ENCODE data around the gene GSX2.

GSX2 gene

DNA sequence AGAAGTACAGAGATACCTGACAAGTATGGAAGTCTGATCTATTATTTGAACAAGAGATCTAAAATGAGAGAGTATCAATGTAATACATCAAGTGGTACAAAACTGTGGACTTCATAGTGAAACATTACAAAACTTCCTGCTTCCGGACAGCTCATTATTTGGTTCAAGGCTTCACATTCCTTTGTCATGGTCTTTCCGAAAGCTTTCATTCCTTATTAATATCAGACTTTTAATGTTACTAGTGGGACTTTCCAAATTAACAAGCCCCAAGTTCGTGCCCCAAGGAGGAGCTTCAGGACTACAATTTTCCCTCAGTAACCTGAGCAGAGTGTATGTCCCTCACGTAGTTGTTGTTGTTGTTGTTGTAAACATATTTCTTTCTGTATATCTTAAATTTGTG lies 36.7 kb upstream of the GSX2 start:
- H3K4me2 ChIP-seq (ENCODE audit: low read length) = peak overlapping the region; percentile 88
- peak overlapping the region; percentile 81 for H3K4me3 ChIP-seq (ENCODE audit: low read length)

DNA sequence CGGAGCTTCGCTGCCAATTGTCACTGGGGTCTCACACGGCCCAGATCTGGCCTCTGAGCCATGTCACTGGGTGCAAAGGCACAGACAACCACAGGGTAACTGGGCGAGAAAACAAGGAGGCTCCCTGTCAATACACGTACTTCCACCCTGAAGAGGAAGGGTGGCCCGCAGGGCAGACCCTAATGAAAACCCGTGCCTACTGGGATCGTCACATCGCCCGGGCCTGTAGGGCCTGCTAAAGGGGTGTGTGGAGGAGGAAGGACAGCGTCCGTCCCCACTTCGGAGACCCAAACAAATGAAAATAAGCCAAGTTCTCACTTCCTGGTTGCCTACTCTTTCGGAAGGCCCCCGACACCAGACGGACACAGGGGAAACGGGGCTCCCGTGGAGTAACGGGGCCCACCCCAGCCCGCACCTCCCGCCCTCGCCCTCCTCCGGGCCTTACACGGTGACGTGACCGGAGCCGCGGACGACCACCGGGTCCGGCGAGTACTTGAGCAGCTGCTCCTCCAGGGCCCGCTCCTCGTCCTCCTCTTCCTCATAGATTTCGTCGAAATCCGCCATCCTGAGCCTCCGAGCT lies 36.1 kb upstream of the GSX2 start:
- Histone ChIP-seq H3K9ac (ENCODE audit: low read depth, low read length) (peak overlapping the region; percentile 99), H3K4me2 (ENCODE audit: low read length) (peak overlapping the region; percentile 88), H3K4me1 (ENCODE audit: control insufficient read depth, insufficient read depth, low read length) (peaks cover 53% of the 10 kb centered on the region), H3K9me3 (replicated peaks; ENCODE audit: low read length) (no peaks in the 10 kb centered on the region), H3K4me3 (ENCODE audit: low read length) (peak overlapping the region; percentile 81), H3K27me3 (ENCODE audit: control insufficient read depth, insufficient read depth, low read length) (no peaks in the 10 kb centered on the region), H3K36me3 (ENCODE audit: insufficient read depth, low read length) (no peaks in the 10 kb centered on the region)

More for the DNA sequence above, 36.7 kb upstream of the GSX2 start:
- H3K9me3 ChIP-seq (replicated peaks; ENCODE audit: low read length) = no peaks in the 10 kb centered on the region
- H3K4me1 ChIP-seq (ENCODE audit: control insufficient read depth, insufficient read depth, low read length) = peaks cover 53% of the 10 kb centered on the region
- no peaks in the 10 kb centered on the region for H3K27me3 ChIP-seq (ENCODE audit: control insufficient read depth, insufficient read depth, low read length)
- H3K36me3 ChIP-seq (ENCODE audit: insufficient read depth, low read length) = no peaks in the 10 kb centered on the region
- peak overlapping the region; percentile 99 for H3K9ac ChIP-seq (ENCODE audit: low read depth, low read length)

DNA sequence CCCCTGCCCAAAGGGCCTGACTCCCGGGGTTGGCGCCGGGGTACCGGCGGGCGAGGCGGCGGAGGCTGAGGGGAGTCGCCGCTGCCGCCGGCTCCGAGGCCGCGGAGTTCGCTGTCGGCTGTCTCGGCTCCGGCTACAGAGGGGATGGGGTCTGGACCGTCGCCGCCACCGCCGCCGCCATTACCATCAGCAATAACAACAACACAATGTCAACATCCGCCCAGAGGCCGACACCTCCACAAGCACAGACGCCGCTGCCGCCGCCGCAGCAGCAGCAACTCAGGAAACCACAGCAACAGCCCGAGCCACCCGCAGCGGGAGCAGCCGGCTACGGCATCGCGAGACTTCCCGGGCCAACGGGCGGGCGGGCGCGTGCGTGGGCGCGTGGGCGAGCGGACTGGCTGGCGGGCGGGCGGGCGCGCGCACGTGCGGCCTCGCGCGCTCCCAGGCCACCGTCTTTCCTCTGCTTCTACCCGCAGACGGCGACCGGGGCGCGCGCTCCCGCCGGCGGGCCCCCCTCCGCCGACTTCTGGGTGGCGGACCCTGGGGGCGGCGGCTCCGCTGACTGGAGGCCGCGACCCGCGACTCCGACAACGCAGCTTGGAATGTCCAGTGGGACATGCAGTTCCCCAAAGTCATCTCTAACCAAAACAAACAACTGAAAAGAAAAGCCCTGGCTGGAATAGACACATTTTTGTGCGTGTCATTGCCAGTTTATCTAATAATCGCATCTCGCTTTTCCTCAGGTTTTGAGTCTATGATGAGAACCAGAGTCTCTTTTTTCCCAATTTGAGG lies 35.4 kb upstream of the GSX2 start, which contains the start of gene CHIC2:
Gene CHIC2, minus strand, starts transcription at position 289 of the 795 bp plus-strand sequence. CDS start 305 bp downstream, outside the sequence.
- Histone ChIP-seq H3K4me1 (ENCODE audit: control insufficient read depth, insufficient read depth, low read length) (peaks cover 53% of the 10 kb centered on the region), H3K4me2 (ENCODE audit: low read length) (peak within 1 kb of the TSS; percentile 88)

DNA sequence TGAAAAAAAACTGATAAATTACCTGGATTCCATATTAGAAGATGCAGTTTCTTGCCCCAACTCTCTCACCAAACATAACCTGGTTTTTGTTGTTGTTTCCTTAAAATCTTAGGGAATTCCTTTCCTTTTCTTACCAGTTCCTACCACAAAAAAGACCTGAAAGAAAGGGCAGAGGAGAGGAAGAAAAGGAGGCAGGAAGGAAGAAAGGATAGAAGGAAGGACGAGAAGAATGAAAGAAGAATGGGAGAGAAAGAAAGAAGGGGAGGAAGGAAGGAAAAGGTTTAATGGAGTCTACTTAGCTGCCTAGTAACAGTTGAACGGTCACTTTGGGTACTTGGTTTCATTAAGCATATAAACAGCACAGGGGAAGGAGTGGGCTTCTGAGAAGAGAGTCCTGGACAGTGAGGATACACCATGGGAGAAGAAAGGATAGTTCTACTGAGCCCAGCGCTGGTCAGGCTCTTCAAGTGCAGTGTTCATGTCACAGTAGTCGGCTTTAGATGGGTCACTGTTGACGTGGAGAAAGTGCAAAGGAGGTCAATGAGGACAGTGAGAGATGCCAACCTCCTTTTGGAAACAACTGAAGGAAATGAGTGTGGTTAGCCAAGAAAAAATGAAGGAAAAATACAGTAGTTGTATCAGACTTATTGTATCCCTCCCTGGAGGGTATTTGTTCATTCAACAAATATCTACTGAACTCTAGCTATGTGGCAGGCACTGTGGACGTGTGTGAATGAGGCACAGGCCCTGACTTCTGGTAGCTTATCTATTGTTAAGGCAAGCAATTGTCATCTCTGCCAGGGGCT lies 34.5 kb upstream of the GSX2 start:
- H3K4me3 ChIP-seq (ENCODE audit: low read length) = peak overlapping the region; percentile 81
- no peaks in the 10 kb centered on the region for H3K27me3 ChIP-seq (ENCODE audit: control insufficient read depth, insufficient read depth, low read length)
- H3K36me3 ChIP-seq (ENCODE audit: insufficient read depth, low read length) = no peaks in the 10 kb centered on the region
- peak overlapping the region; percentile 99 for H3K9ac ChIP-seq (ENCODE audit: low read depth, low read length)
- peaks cover 45% of the 10 kb centered on the region for H3K4me1 ChIP-seq (ENCODE audit: control insufficient read depth, insufficient read depth, low read length)
- H3K9me3 ChIP-seq (replicated peaks; ENCODE audit: low read length) = no peaks in the 10 kb centered on the region
- peak overlapping the region; percentile 88 for H3K4me2 ChIP-seq (ENCODE audit: low read length)

More for the DNA sequence above, 35.4 kb upstream of the GSX2 start, which contains the start of gene CHIC2:
- Histone ChIP-seq H3K36me3 (ENCODE audit: insufficient read depth, low read length) (no peaks in the 10 kb centered on the region), H3K9me3 (replicated peaks; ENCODE audit: low read length) (no peaks in the 10 kb centered on the region), H3K27me3 (ENCODE audit: control insufficient read depth, insufficient read depth, low read length) (no peaks in the 10 kb centered on the region), H3K4me3 (ENCODE audit: low read length) (peak within 1 kb of the TSS; percentile 81), H3K9ac (ENCODE audit: low read depth, low read length) (peak within 1 kb of the TSS; percentile 99)

DNA sequence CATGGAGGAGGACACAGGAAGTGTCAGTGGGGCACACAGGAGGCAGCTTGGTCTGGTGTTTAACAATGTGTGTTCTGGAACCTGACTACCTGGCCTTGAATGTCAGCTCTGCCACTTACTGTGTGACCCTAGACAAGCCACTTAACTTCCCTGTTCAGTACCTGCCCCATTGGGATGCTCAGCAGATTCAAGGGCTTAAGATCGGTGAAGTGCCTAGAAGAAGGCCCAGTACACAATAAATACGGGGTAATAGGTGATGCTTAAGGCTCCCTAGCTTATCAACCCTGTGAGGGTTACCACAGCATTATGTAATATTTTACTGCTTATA lies 33.9 kb upstream of the GSX2 start:
- Histone ChIP-seq H3K4me2 (ENCODE audit: low read length) (peak overlapping the region; percentile 88), H3K36me3 (ENCODE audit: insufficient read depth, low read length) (no peaks in the 10 kb centered on the region), H3K9ac (ENCODE audit: low read depth, low read length) (peak overlapping the region; percentile 99), H3K9me3 (replicated peaks; ENCODE audit: low read length) (no peaks in the 10 kb centered on the region), H3K4me3 (ENCODE audit: low read length) (no peak overlapping the region), H3K4me1 (ENCODE audit: control insufficient read depth, insufficient read depth, low read length) (peaks cover 39% of the 10 kb centered on the region), H3K27me3 (ENCODE audit: control insufficient read depth, insufficient read depth, low read length) (no peaks in the 10 kb centered on the region)

DNA sequence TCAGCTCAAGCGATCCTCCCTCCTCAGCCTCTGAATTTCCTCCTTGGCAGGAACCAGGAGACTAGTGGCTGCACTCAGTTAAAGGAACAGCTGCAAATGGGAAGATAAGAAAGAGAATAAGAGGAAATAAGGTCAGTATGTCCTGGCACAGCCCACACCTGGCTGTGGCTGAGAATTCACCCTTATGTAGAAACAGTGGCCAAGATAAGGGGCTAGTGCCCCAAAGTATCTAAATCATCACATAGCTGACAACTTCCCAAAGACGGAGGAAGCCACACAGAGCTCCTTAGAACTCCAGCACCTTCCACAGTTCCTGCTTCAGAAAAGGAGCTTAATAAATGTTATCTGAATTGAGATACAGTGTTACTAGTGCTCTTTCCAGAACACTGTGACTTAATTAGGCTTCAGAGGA lies 33.2 kb upstream of the GSX2 start:
- no peaks in the 10 kb centered on the region for H3K36me3 ChIP-seq (ENCODE audit: insufficient read depth, low read length)
- peak overlapping the region; percentile 35 for H3K4me2 ChIP-seq (ENCODE audit: low read length)
- H3K4me1 ChIP-seq (ENCODE audit: control insufficient read depth, insufficient read depth, low read length) = peaks cover 32% of the 10 kb centered on the region
- no peaks in the 10 kb centered on the region for H3K9me3 ChIP-seq (replicated peaks; ENCODE audit: low read length)
- H3K4me3 ChIP-seq (ENCODE audit: low read length) = no peak overlapping the region
- peak overlapping the region; percentile 54 for H3K9ac ChIP-seq (ENCODE audit: low read depth, low read length)
- H3K27me3 ChIP-seq (ENCODE audit: control insufficient read depth, insufficient read depth, low read length) = no peaks in the 10 kb centered on the region

DNA sequence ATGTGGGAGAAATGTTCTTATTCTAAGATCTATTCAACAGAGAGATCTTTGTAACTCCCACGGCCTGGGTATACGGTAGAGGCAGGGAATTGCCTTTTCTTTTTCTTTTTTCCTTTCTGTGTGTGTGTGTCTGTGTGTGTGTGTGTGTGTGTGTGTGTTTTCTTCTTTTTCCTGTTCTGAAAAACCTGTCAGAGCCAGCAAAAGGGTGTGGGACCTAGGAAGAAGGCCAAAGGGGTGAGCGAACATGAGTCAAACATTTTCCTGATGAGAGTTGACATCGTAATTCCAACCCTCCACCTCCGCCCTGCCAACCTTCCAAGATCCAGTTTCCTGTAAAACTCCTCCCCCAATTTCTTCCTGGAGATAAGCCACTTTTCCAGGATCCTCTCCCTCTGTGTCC lies 32.8 kb upstream of the GSX2 start:
- Histone ChIP-seq H3K27me3 (ENCODE audit: control insufficient read depth, insufficient read depth, low read length) (no peaks in the 10 kb centered on the region), H3K4me3 (ENCODE audit: low read length) (no peak overlapping the region), H3K4me1 (ENCODE audit: control insufficient read depth, insufficient read depth, low read length) (peaks cover 29% of the 10 kb centered on the region), H3K9me3 (replicated peaks; ENCODE audit: low read length) (no peaks in the 10 kb centered on the region), H3K9ac (ENCODE audit: low read depth, low read length) (peak overlapping the region; percentile 54), H3K36me3 (ENCODE audit: insufficient read depth, low read length) (no peaks in the 10 kb centered on the region), H3K4me2 (ENCODE audit: low read length) (peak overlapping the region; percentile 35)

DNA sequence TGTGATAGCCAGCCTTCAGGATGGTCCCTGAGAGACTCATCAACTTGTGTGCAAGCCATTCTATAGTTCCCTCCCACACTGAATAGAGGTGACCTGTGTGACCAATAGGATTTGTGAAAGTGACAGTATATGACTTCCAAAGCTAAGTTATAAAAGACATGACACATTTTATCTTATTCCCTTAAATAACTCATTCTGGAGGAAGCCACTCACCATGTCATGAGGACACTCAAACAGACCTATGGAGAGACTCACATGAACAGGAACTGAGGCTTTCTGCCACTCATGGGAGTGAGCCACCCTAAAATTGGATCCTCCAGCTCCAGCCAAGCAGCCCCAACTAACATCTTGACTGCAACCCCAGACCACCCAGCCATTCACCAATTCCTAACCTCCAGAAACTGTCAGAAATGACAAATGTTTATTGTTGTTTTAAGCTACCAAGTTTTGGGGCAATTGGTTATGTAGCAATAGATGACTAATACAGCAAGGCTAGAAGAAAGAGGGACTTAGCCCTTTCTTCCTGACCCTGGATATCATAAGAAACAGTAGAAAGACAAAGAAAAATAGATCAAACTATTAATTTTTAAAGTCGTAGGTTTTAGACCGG lies 26.6 kb upstream of the GSX2 start:
- H3K27me3 ChIP-seq (ENCODE audit: control insufficient read depth, insufficient read depth, low read length) = no peaks in the 10 kb centered on the region
- no peak overlapping the region for H3K4me2 ChIP-seq (ENCODE audit: low read length)
- H3K4me1 ChIP-seq (ENCODE audit: control insufficient read depth, insufficient read depth, low read length) = peaks cover 41% of the 10 kb centered on the region
- no peak overlapping the region for H3K4me3 ChIP-seq (ENCODE audit: low read length)
- no peaks in the 10 kb centered on the region for H3K9me3 ChIP-seq (replicated peaks; ENCODE audit: low read length)
- H3K9ac ChIP-seq (ENCODE audit: low read depth, low read length) = no peak overlapping the region
- H3K36me3 ChIP-seq (ENCODE audit: insufficient read depth, low read length) = no peaks in the 10 kb centered on the region

DNA sequence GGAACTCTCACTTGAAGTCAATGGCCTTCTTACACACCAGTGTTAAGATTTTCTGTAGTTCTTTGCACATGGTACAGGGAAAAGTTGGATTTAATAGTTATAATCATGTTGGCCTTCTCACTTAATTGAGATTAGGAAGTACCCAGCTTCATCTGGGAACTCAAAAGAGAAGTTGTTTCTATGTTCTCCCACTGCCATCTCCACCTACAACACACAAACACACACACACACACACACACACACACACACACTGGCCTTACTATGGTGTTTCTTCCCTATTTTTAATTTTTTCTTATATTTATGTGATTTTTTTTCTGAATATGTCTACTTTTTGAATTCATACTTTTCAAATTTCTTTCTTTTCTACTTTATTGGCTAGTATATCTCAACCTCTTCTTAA lies 25.6 kb upstream of the GSX2 start:
- Histone ChIP-seq H3K4me3 (ENCODE audit: low read length) (no peak overlapping the region), H3K4me2 (ENCODE audit: low read length) (no peak overlapping the region), H3K9me3 (replicated peaks; ENCODE audit: low read length) (no peaks in the 10 kb centered on the region), H3K36me3 (ENCODE audit: insufficient read depth, low read length) (no peaks in the 10 kb centered on the region), H3K4me1 (ENCODE audit: control insufficient read depth, insufficient read depth, low read length) (peaks cover 51% of the 10 kb centered on the region), H3K27me3 (ENCODE audit: control insufficient read depth, insufficient read depth, low read length) (no peaks in the 10 kb centered on the region), H3K9ac (ENCODE audit: low read depth, low read length) (no peak overlapping the region)

DNA sequence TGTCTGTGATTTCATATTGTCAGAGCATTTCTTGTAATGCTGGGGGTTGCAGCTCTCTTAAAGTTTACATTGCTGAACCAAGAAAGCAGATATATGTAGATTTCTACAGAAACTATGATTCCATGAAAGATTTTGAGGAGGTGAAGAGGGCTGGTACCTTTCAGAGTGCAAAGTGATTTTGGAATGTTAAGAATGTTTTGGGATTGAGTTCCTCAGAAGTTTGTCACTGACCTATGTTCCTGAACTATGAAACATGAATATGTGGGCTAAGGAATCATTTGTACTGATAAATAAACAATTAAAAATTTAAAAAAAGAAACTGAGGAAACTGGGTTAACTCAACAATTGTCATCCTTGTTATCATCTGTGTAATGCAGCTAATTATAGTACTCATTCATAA lies 23.3 kb upstream of the GSX2 start:
- H3K4me2 ChIP-seq (ENCODE audit: low read length) = peak overlapping the region; percentile 46
- H3K36me3 ChIP-seq (ENCODE audit: insufficient read depth, low read length) = no peaks in the 10 kb centered on the region
- H3K9me3 ChIP-seq (replicated peaks; ENCODE audit: low read length) = no peaks in the 10 kb centered on the region
- no peak overlapping the region for H3K4me3 ChIP-seq (ENCODE audit: low read length)
- peak overlapping the region; percentile 1 for H3K9ac ChIP-seq (ENCODE audit: low read depth, low read length)
- H3K4me1 ChIP-seq (ENCODE audit: control insufficient read depth, insufficient read depth, low read length) = peaks cover 56% of the 10 kb centered on the region
- no peaks in the 10 kb centered on the region for H3K27me3 ChIP-seq (ENCODE audit: control insufficient read depth, insufficient read depth, low read length)

DNA sequence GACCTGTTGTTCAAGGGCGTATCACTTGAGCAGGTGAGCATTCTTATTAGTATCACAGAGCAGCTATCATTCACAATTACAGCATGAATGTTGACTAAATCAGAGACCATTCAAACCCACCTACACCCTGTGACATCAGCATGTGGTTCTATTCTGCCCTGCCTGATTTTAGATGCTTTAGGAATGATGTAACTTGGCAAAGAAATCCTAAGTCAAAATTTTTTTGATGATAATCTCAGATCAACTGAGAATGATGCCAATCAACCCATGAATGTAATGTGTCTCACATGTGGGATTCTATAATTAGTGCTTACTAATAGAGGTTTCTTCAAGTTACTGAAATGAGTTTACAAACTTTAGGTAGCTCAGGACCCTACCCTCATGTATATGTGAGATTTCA lies 22.2 kb upstream of the GSX2 start:
- Histone ChIP-seq H3K9ac (ENCODE audit: low read depth, low read length) (no peak overlapping the region), H3K4me1 (ENCODE audit: control insufficient read depth, insufficient read depth, low read length) (peaks cover 65% of the 10 kb centered on the region), H3K4me3 (ENCODE audit: low read length) (no peak overlapping the region)

More for the DNA sequence above, 22.2 kb upstream of the GSX2 start:
- no peaks in the 10 kb centered on the region for H3K9me3 ChIP-seq (replicated peaks; ENCODE audit: low read length)
- peak overlapping the region; percentile 46 for H3K4me2 ChIP-seq (ENCODE audit: low read length)
- no peaks in the 10 kb centered on the region for H3K36me3 ChIP-seq (ENCODE audit: insufficient read depth, low read length)
- H3K27me3 ChIP-seq (ENCODE audit: control insufficient read depth, insufficient read depth, low read length) = no peaks in the 10 kb centered on the region

Data from skeletal muscle satellite cell (primary cell).